ENCODE measurements around the gene FOXO1.

- TF ChIP-seq, protein P1, sequence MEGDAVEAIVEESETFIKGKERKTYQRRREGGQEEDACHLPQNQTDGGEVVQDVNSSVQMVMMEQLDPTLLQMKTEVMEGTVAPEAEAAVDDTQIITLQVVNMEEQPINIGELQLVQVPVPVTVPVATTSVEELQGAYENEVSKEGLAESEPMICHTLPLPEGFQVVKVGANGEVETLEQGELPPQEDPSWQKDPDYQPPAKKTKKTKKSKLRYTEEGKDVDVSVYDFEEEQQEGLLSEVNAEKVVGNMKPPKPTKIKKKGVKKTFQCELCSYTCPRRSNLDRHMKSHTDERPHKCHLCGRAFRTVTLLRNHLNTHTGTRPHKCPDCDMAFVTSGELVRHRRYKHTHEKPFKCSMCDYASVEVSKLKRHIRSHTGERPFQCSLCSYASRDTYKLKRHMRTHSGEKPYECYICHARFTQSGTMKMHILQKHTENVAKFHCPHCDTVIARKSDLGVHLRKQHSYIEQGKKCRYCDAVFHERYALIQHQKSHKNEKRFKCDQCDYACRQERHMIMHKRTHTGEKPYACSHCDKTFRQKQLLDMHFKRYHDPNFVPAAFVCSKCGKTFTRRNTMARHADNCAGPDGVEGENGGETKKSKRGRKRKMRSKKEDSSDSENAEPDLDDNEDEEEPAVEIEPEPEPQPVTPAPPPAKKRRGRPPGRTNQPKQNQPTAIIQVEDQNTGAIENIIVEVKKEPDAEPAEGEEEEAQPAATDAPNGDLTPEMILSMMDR (CRISPR knock-in tag; IDR thresholded peaks at IDR 0.05): no peak; the same call in none of the 2 replicates
- TF ChIP-seq CHCHD3 (CRISPR knock-in tag; IDR thresholded peaks at IDR 0.05): no peak
- TF ChIP-seq NFRKB (IDR thresholded peaks at IDR 0.05): no peak
- TF ChIP-seq UBTF (CRISPR knock-in tag; IDR thresholded peaks at IDR 0.05): no peak
- TF ChIP-seq SETDB1 (CRISPR knock-in tag; IDR thresholded peaks at IDR 0.05; ENCODE audit: borderline replicate concordance): no peak
- TF ChIP-seq ZNF326 (CRISPR knock-in tag; IDR thresholded peaks at IDR 0.05; ENCODE audit: borderline replicate concordance): no peak
- TF ChIP-seq ZBTB25 (CRISPR knock-in tag; IDR thresholded peaks at IDR 0.05): no peak
- TF ChIP-seq TAF1 (CRISPR knock-in tag; IDR thresholded peaks at IDR 0.05): no peak
- no peak for TF ChIP-seq ZNF557 (CRISPR knock-in tag; IDR thresholded peaks at IDR 0.05)
- TF ChIP-seq ZBTB33 (CRISPR knock-in tag; IDR thresholded peaks at IDR 0.05): no peak
- TF ChIP-seq GABPA (IDR thresholded peaks at IDR 0.05; ENCODE audit: low read depth, low read length): no peak
- TF ChIP-seq GABPA (CRISPR knock-in tag; IDR thresholded peaks at IDR 0.05; ENCODE audit: low read depth): no peak
- no peak for TF ChIP-seq ZNF160 (CRISPR knock-in tag; IDR thresholded peaks at IDR 0.05)
- no peak for TF ChIP-seq MTA3 (CRISPR knock-in tag; IDR thresholded peaks at IDR 0.05)
Observed at GRCh38 chr13:40682449-40683240, 16.2 kb upstream of the FOXO1 start.
